ENCODE data around the gene TAS2R46. TPM values are rescaled to one million over a fixed set of nuclear protein-coding genes. Genes with fewer than 3 reads are reported as not detected.

TAS2R46 gene
- total RNA-seq, 1 donor from 2014 or later: 3.1 TPM

DNA sequence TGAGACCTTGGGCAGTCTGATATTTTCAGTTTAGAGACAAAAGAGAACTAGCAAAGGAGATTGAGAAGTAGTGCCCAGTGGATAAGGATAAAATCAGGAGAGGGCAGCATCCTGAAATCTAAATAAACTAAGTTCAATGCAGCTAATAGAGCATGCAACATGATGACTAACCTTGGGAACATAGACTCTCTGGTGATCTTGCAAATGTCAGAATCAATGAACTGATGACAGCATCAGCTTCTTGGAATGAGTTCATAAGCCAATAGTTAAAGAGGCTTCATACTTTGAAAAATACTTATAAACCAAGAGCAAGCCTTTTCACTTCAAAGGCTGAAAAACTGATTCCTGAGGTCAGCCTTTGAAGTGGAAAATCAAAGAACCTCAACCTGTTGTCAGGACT is 47.9 kb downstream of the TAS2R46 start:
- Histone ChIP-seq H3K36me3 (ENCODE audit: control insufficient read depth in 3 of 3, insufficient read depth in 3 of 3, low read length in 3 of 3) (peaks cover 2 to 5% (median 3%) of the 10 kb centered on the region in 3 donors), H3K9ac (ENCODE audit: low read depth in 1 of 3, low read length in 3 of 3) (no peak overlapping the region), H3K4me1 (ENCODE audit: control insufficient read depth in 3 of 3, insufficient read depth in 3 of 3, low read length in 3 of 3) (no peaks in the 10 kb centered on the region), H3K9me3 (ENCODE audit: control insufficient read depth in 3 of 3, low read length in 3 of 3) (no peaks in the 10 kb centered on the region), H3K27ac (ENCODE audit: low read depth, low read length) (no peak overlapping the region), H3K4me3 (ENCODE audit: low read length in 3 of 3) (no peak overlapping the region), H3K27me3 (ENCODE audit: control insufficient read depth in 3 of 3, insufficient read depth in 3 of 3, low read length in 3 of 3) (no peaks in the 10 kb centered on the region)

Small RNA genes within 50 kb of the gene (small RNA-seq; reads per million reads assigned to genes)
- gene AC018630.1: not detected

Other genes starting within 250 kb of the TAS2R46 start
- 2.1 TPM for gene TAS2R10, start 235.9 kb downstream of the TAS2R46 start, total RNA-seq
- gene PRR4, start 212.8 kb downstream of the TAS2R46 start, total RNA-seq: 2.6 TPM
- gene PRH1, start 178.0 kb downstream of the TAS2R46 start, total RNA-seq: 31.8 TPM
- 4.2 TPM for gene TAS2R13, start 152.7 kb downstream of the TAS2R46 start, total RNA-seq
- not detected for gene PRH2, start 133.1 kb downstream of the TAS2R46 start, total RNA-seq
- gene TAS2R14, start 123.0 kb downstream of the TAS2R46 start, total RNA-seq: 6.8 TPM
- gene TAS2R50, start 75.4 kb downstream of the TAS2R46 start, total RNA-seq: 7.8 TPM
- 6.3 TPM for gene TAS2R20, start 64.0 kb downstream of the TAS2R46 start, total RNA-seq
- gene TAS2R19, start 39.7 kb downstream of the TAS2R46 start, total RNA-seq: 9.9 TPM
- 8.9 TPM for gene TAS2R31, start 30.9 kb downstream of the TAS2R46 start, total RNA-seq
- gene TAS2R43, start 30.0 kb upstream of the TAS2R46 start, total RNA-seq: 11.5 TPM
- 12.5 TPM for gene TAS2R30, start 72.3 kb upstream of the TAS2R46 start, total RNA-seq
- gene SMIM10L1, start 108.9 kb upstream of the TAS2R46 start, total RNA-seq: 4.7 TPM
- not detected for gene TAS2R42, start 124.6 kb upstream of the TAS2R46 start, total RNA-seq
- not detected for gene PRB3, start 207.4 kb upstream of the TAS2R46 start, total RNA-seq
- gene PRB4, start 248.1 kb upstream of the TAS2R46 start, total RNA-seq: not detected

All from skeletal muscle tissue (tissue), 5 donors.